ENCODE data around the gene INSYN1. TPM values are rescaled to one million over a fixed set of nuclear protein-coding genes. Genes with fewer than 3 reads are reported as not detected.

INSYN1 gene
- total and polyA plus RNA-seq, 2 donors (not counting 1 experiment from before 2014, with no cell fraction given): not detected

DNA sequence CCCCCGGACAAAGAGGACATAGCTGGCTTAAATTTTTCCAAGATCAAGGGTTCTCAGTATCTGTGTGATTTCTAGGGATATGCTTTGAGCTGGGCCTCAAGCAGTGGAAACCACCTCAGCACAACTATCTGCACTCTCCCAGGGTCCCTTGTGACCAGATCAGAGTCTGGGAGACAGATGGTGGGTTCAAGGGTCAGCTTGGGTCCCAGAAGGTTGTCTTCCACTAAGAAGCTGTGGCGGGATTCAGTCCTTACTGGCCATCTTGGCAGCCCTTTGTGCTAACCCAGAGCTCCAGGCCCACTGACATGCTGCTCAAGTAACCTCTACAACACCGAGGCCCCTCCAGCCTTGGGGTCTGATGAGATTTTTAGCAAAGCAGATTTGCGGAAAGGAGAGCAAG is 2.7 kb downstream of the INSYN1 start:
- no peak for ATAC-seq (ENCODE audit: low read depth)
- Histone ChIP-seq H3K27me3 (replicated peaks in 1 of 4; ENCODE audit: control extremely low read depth in 1 of 4, control insufficient read depth in 3 of 4, insufficient read depth in 4 of 4, low read length in 3 of 4) (peaks cover 0 to 32% (median 1%) of the 10 kb centered on the region in 4 experiments), H3K4me1 (ENCODE audit: control insufficient read depth in 2 of 2, insufficient read depth in 2 of 2, low read length in 2 of 2) (no peaks in the 10 kb centered on the region), H3K9ac (ENCODE audit: low read length) (no peak overlapping the region), H3K79me2 (ENCODE audit: control insufficient read depth, insufficient read depth, low read length) (no peaks in the 10 kb centered on the region), H2AFZ (ENCODE audit: insufficient read depth, low read depth, low read length, poor library complexity, severe bottlenecking) (no peak overlapping the region), H3K36me3 (replicated peaks in 1 of 2; ENCODE audit: control extremely low read depth in 1 of 2, control insufficient read depth in 1 of 2, extremely low read depth in 1 of 2, insufficient read depth in 2 of 2, low read length in 1 of 2) (no peaks in the 10 kb centered on the region), H3K4me3 (ENCODE audit: control extremely low read depth in 1 of 5, extremely low read depth in 1 of 5, insufficient read depth in 1 of 5, low read depth in 2 of 5, low read length in 4 of 5) (no peak overlapping the region), H3K9me3 (ENCODE audit: control extremely low read depth in 1 of 3, control insufficient read depth in 2 of 3, insufficient read depth in 1 of 3, low read length in 2 of 3) (no peaks in the 10 kb centered on the region), H4K20me1 (ENCODE audit: control insufficient read depth, insufficient read depth, low read length, poor library complexity, severe bottlenecking) (no peaks in the 10 kb centered on the region), H3K27ac (ENCODE audit: low read length in 2 of 2) (no peak overlapping the region), H3K4me2 (replicated peaks; ENCODE audit: low read depth, low read length, poor library complexity, severe bottlenecking) (no peak overlapping the region)
- ChIA-PET POLR2A (no interaction called here), CTCF (no interaction called here)
- peaks cover 42% of the 10 kb centered on the region for H3K27me3 Mint-ChIP-seq
- 85% methylated on average over 2 of the region's 4 CpGs for WGBS (ENCODE audit: insufficient coverage)
- TF ChIP-seq, protein P1, sequence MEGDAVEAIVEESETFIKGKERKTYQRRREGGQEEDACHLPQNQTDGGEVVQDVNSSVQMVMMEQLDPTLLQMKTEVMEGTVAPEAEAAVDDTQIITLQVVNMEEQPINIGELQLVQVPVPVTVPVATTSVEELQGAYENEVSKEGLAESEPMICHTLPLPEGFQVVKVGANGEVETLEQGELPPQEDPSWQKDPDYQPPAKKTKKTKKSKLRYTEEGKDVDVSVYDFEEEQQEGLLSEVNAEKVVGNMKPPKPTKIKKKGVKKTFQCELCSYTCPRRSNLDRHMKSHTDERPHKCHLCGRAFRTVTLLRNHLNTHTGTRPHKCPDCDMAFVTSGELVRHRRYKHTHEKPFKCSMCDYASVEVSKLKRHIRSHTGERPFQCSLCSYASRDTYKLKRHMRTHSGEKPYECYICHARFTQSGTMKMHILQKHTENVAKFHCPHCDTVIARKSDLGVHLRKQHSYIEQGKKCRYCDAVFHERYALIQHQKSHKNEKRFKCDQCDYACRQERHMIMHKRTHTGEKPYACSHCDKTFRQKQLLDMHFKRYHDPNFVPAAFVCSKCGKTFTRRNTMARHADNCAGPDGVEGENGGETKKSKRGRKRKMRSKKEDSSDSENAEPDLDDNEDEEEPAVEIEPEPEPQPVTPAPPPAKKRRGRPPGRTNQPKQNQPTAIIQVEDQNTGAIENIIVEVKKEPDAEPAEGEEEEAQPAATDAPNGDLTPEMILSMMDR (IDR thresholded peaks at IDR 0.05): no peak
- TF ChIP-seq EZH2 (IDR thresholded peaks at IDR 0.05; ENCODE audit: borderline replicate concordance, insufficient read depth, low read depth, low read length, poor library complexity, severe bottlenecking): no peak
- H3K4me1 Mint-ChIP-seq: peaks cover 5% of the 10 kb centered on the region
- H3K4me3 Mint-ChIP-seq: no peak overlapping the region
- no peak overlapping the region for H3K27ac Mint-ChIP-seq
- intact Hi-C loops (cut with micrococcal nuclease): no loop called here
- DNase-seq: no peak
- H3K9me3 Mint-ChIP-seq (ENCODE audit: insufficient read depth): no peaks in the 10 kb centered on the region

DNA sequence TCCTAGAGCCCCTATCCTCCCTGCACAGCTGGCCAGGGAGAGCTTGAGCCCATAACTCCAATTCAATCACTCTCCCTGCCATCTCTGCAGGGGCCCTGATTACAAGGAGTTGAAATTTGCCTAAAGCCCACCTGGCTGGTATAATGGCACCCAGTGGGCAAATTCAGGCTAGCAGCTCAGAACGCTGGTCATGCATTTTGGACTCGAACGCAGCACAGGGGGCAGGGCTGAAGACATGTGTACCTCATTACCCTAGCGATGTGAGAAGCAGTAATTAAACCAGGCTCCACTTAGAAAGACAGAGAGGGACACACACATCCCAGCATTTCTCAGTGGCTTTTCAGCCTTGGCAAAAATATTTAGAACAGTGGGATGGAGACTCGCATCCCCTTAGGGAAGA is 3.2 kb downstream of the INSYN1 start:
- CTCF ChIA-PET: no interaction called here
- POLR2A ChIA-PET: no interaction called here
- intact Hi-C loops (cut with micrococcal nuclease): no loop called here
- ATAC-seq (ENCODE audit: low read depth) (no peak), DNase-seq (no peak)
- Histone ChIP-seq H3K9me3 (ENCODE audit: control extremely low read depth in 1 of 3, control insufficient read depth in 2 of 3, insufficient read depth in 1 of 3, low read length in 2 of 3) (no peaks in the 10 kb centered on the region), H3K79me2 (ENCODE audit: control insufficient read depth, insufficient read depth, low read length) (no peaks in the 10 kb centered on the region), H3K36me3 (replicated peaks in 1 of 2; ENCODE audit: control extremely low read depth in 1 of 2, control insufficient read depth in 1 of 2, extremely low read depth in 1 of 2, insufficient read depth in 2 of 2, low read length in 1 of 2) (no peaks in the 10 kb centered on the region), H2AFZ (ENCODE audit: insufficient read depth, low read depth, low read length, poor library complexity, severe bottlenecking) (no peak overlapping the region), H3K9ac (ENCODE audit: low read length) (no peak overlapping the region), H3K4me2 (replicated peaks; ENCODE audit: low read depth, low read length, poor library complexity, severe bottlenecking) (no peak overlapping the region), H3K4me1 (ENCODE audit: control insufficient read depth in 2 of 2, insufficient read depth in 2 of 2, low read length in 2 of 2) (no peaks in the 10 kb centered on the region), H4K20me1 (ENCODE audit: control insufficient read depth, insufficient read depth, low read length, poor library complexity, severe bottlenecking) (no peaks in the 10 kb centered on the region), H3K27me3 (replicated peaks in 1 of 4; ENCODE audit: control extremely low read depth in 1 of 4, control insufficient read depth in 3 of 4, insufficient read depth in 4 of 4, low read length in 3 of 4) (peaks cover 0 to 32% (median 1%) of the 10 kb centered on the region in 4 experiments), H3K27ac (ENCODE audit: low read length in 2 of 2) (no peak overlapping the region), H3K4me3 (ENCODE audit: control extremely low read depth in 1 of 5, extremely low read depth in 1 of 5, insufficient read depth in 1 of 5, low read depth in 2 of 5, low read length in 4 of 5) (no peak overlapping the region)
- Mint-ChIP-seq H3K9me3 (ENCODE audit: insufficient read depth) (no peaks in the 10 kb centered on the region), H3K4me3 (no peak overlapping the region), H3K27ac (no peak overlapping the region), H3K27me3 (peaks cover 42% of the 10 kb centered on the region), H3K4me1 (peaks cover 5% of the 10 kb centered on the region)
- 100% methylated on average over 5 of the region's 5 CpGs for WGBS (ENCODE audit: insufficient coverage)
- no peak for TF ChIP-seq EZH2 (IDR thresholded peaks at IDR 0.05; ENCODE audit: borderline replicate concordance, insufficient read depth, low read depth, low read length, poor library complexity, severe bottlenecking)
- TF ChIP-seq, protein P1 (IDR thresholded peaks at IDR 0.05): no peak
